ENCODE results near the gene HOXA3.

Gene HOXA3

DNA sequence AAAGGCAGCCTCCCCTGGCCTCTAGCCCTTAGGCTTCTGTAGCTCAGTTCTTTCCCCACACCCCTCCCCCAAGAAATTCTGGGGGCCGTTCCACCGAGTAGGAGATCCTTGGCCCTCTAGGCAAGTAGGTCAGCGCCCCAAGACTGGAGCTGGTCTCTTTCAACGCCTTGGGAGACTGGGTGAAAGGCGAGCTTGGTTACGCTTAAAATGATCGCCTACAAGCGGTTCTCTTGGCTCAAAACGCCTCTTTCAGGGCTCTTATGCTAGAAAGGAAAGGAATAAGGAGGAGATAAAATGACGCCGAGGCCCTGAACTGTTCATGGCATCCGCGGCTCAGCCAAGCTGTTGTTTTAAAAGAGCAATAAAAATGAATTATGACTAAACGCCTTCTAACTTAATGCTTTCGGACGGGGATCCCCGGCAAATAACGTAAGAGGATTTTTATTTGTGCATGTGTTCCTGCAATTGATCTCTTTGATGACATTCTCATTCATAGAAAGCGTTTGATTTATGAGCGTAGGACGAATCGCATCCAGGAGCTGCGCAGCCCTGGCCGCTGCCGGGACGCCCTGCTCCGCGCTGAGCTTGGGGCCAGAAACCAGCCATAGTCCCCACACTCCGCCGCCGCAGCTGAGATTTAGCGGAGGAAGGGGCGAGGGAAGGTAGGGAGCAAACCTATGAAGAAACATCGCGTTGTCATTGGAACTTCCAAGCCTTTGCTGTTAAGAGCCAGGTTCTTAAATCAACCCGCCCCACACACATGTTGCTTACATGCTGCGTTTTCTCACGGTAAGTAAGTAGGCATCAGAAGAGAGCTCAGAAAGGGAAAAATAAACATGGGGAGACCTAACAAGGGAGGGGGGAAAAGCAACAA is 53.6 kb downstream of the HOXA3 start:
- H3K4me3 ChIP-seq (ENCODE audit: control insufficient read depth, low read depth, low read length), result peak overlapping the region; percentile 93
- peak; percentile 93 for DNase-seq (ENCODE audit: low read depth)
- TF ChIP-seq, protein P1, sequence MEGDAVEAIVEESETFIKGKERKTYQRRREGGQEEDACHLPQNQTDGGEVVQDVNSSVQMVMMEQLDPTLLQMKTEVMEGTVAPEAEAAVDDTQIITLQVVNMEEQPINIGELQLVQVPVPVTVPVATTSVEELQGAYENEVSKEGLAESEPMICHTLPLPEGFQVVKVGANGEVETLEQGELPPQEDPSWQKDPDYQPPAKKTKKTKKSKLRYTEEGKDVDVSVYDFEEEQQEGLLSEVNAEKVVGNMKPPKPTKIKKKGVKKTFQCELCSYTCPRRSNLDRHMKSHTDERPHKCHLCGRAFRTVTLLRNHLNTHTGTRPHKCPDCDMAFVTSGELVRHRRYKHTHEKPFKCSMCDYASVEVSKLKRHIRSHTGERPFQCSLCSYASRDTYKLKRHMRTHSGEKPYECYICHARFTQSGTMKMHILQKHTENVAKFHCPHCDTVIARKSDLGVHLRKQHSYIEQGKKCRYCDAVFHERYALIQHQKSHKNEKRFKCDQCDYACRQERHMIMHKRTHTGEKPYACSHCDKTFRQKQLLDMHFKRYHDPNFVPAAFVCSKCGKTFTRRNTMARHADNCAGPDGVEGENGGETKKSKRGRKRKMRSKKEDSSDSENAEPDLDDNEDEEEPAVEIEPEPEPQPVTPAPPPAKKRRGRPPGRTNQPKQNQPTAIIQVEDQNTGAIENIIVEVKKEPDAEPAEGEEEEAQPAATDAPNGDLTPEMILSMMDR (conservative IDR thresholded peaks at IDR 0.05; ENCODE audit: control insufficient read depth, insufficient read depth, low read depth, low read length), result no peak

DNA sequence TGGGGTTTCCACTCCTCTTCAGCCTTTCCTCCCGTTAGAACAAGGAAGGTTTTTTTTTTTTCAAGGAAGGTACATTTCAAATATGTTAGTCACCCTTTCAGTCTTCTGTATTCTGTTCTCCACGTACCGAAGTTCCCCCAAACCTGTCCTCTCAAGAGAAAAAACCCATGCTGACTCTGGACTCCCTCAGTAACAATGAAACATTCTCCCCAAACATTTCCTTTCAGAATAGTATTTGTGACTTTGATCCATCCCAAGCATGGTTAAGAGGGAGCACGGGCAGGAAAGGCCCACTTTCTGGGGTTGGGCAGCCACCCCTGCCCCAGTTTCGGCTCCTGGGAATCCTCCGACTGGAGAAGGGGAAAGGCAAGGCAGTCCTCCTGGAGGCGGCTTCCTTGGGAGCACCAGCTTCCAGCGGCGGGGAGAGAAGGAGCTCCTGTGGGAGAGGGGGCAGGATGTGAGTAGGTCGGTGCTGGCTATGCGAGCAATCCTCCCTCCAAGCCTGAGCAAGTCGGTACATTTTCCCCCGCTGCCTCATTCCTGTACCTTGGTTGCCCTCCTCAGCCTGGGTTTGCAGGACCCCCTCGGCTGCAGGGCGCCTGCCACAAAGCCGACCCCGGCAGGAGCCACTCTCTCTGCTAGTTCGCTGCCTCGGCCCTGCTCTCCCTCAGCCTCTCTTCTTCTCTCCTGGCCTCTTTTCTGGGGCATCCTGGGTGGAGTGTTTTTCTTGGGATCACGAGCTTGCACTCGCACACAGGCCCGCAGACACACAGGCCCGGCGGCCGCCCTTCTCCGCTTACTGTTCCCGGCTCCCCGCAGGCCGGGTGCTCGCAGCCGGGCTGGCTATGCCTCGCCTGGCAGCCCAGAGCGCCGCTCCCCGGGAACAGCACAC is 54.5 kb downstream of the HOXA3 start:
- peak overlapping the region; percentile 93 for H3K4me3 ChIP-seq (ENCODE audit: control insufficient read depth, low read depth, low read length)
- TF ChIP-seq, protein P1 (conservative IDR thresholded peaks at IDR 0.05; ENCODE audit: control insufficient read depth, insufficient read depth, low read depth, low read length), result no peak
- peak; percentile 63 for DNase-seq (ENCODE audit: low read depth)

- TF ChIP-seq, protein P1 (conservative IDR thresholded peaks at IDR 0.05; ENCODE audit: control insufficient read depth, insufficient read depth, low read depth, low read length), result no peak
- peak overlapping the region; percentile 93 for H3K4me3 ChIP-seq (ENCODE audit: control insufficient read depth, low read depth, low read length)
- peak; percentile 59 for DNase-seq (ENCODE audit: low read depth)
Measured at GRCh38 chr7:27096768-27097514, 55.4 kb downstream of the HOXA3 start.

DNA sequence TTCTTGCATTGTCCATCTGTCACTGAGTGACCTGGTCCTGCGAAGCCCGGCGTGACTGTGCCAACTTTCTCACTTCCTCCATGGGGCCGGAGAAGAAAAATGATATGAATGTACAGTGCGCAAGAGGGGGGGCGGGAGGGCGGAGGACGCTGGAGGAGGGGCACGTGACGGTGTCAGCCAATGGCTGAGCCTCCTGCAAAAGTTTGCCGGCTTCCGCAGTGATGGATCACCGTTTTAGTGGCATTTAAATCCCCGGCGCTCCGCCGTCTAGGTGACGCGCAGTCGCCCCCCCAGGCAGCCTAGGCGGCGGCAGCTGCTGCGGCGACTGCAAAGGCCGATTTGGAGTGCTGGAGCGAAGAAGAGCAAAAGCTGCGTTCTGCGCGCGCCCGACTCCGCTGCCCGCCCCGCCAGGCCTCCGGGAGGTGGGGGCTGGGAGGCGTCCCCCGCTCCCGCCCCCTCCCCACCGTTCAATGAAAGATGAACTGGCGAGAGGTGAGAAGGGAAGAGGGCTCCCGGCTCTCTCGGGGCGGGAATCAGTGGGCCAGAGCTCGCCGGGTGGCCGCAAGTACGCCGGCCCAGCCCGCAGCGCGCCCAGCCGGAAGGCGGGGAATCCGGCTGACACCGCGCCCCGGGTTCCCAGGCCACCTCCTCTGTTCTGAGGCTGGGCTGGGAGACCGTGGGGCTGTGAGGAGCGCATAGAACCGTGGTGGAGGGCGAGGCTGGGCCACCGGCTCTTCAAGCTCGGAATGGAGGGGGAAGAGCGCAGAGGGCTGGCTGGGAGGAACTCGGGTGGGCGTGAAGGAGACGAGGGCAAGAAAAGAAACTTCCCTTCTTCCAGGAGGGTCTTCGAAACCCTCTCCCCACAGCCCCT is 56.3 kb downstream of the HOXA3 start, which contains the start of gene HOXA1:
HOXA1 (minus strand) TSS at position 104 of the 871 bp plus-strand sequence; CDS start at position 16, 88 bp downstream.
- H3K4me3 ChIP-seq (ENCODE audit: control insufficient read depth, low read depth, low read length), result peak within 1 kb of the TSS; percentile 93
- TF ChIP-seq, protein P1 (conservative IDR thresholded peaks at IDR 0.05; ENCODE audit: control insufficient read depth, insufficient read depth, low read depth, low read length), result no peak
- DNase-seq (ENCODE audit: low read depth), result peak; percentile 92

DNA sequence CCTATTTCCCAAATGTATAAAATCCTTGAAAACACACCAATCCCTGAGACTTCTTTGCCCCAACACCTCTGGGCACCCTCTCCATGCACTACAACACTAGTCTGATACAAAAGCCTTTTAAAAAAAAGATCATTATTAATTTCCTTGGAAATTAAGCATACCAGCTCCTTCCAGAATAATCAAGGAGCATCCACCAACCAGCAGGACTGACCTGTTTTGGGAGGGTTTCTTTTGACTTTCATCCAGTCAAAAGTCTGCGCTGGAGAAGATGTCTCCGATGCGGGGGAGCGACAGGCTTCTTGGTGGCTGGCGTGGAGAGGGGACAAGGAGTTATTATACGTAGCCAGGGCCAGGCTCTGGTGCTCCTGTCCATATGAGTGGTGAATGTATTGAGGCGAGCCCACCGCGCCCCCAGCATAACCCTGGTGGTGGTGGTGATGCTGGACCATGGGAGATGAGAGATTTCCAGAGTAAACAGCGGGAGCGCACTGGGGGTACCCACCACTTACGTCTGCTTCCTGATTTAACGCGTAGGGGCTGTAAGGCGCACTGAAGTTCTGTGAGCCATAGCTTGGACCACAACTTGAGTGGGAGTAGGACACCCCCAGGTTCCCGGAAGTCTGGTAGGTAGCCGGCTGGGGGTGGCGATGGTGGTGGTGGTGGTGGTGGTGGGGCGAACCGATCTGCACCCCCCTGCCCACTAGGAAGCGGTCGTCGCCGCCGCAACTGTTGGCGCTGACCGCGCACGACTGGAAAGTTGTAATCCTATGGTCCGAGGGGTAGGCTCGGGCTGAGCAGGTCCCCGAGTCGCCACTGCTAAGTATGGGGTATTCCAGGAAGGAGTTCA is 57.1 kb downstream of the HOXA3 start:
- H3K4me3 ChIP-seq (ENCODE audit: control insufficient read depth, low read depth, low read length), result peak overlapping the region; percentile 93
- TF ChIP-seq, protein P1 (conservative IDR thresholded peaks at IDR 0.05; ENCODE audit: control insufficient read depth, insufficient read depth, low read depth, low read length), result no peak
- DNase-seq (ENCODE audit: low read depth), result no peak
